ENCODE measurements around the gene TRIM32. TPM values are rescaled to one million over a fixed set of nuclear protein-coding genes. Genes with fewer than 3 reads are reported as not detected.

Gene TRIM32
- total RNA-seq, 1 donor from 2014 or later: 12.8 TPM

DNA sequence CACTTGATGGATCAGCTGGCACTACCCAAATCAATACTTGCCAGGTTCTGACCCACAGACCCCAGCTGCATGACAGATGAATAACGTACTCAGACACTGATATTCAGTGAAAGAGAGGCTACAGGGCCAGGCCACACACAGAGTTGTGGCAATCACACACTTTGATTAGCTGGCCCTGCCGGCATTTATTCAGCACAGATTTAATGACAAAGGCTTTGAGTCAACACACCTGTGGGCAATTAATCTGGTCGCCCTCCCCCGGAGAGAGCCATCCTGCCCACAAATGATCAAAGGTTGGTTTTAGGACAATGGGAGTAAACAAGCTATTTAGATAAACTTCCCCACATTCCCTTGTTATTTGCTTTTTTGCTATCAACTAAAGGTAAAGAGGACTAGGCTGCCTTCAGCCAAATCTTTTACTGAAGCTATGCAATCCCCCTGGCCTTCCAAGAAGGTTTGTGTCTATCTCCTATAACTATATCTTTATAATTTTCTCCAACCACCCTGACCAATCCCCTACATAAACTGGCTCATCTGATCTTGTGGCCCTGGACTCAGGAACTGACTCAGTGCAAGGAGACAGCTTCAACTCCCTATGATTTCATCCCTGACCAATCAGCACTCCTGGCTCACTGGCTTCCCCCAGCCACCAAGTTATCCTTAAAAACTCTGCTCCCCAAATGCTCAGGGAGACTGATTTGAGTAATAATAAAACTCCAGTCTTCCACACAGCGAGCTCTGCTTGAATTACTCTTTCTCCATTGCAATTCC lies 12.7 kb upstream of the TRIM32 start:
- TF ChIP-seq POLR2A (IDR thresholded peaks at IDR 0.05) (no peak), CTCF (IDR thresholded peaks at IDR 0.05) (no peak), POLR2AphosphoS5 (IDR thresholded peaks at IDR 0.05; ENCODE audit: insufficient read depth in 1 of 2, low read depth in 1 of 2) (no peak)
- Histone ChIP-seq H3K36me3 (no peaks in the 10 kb centered on the region), H3K9me3 (no peaks in the 10 kb centered on the region), H3K27me3 (no peaks in the 10 kb centered on the region), H3K4me1 (no peaks in the 10 kb centered on the region), H3K27ac (no peak overlapping the region), H3K4me3 (no peak overlapping the region)
- no peak for DNase-seq (ENCODE audit: extremely low spot score in 2 of 2)
- intact Hi-C loops (cut with DNase I): no loop called here

DNA sequence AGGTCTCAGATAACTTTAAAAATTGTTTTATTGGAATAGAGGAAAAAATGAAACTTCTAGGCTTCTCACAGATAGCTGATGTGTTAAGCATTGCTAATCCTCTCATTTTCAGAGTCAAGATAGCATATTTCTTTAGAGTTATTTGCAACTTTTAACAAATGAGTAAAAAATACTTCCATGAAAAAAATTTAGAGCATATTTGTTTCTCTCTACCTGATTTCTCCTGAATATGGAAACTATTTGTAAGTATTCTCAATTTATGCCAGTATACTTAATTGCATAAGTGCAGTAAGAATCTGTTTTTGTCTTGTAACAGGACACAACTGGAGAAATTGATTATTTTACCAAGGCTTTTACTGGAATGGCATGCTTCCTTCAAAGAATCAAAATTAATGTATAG lies 3.6 kb upstream of the TRIM32 start:
- Histone ChIP-seq H3K9me3 (no peaks in the 10 kb centered on the region), H3K4me3 (no peak overlapping the region), H3K4me1 (peaks cover 19% of the 10 kb centered on the region), H3K27ac (no peak overlapping the region), H3K36me3 (no peaks in the 10 kb centered on the region), H3K27me3 (no peaks in the 10 kb centered on the region)
- intact Hi-C loops (cut with DNase I): no loop called here
- DNase-seq (ENCODE audit: extremely low spot score in 2 of 2): no peak
- TF ChIP-seq POLR2A (IDR thresholded peaks at IDR 0.05) (no peak), CTCF (IDR thresholded peaks at IDR 0.05) (no peak), POLR2AphosphoS5 (IDR thresholded peaks at IDR 0.05; ENCODE audit: insufficient read depth in 1 of 2, low read depth in 1 of 2) (no peak)

DNA sequence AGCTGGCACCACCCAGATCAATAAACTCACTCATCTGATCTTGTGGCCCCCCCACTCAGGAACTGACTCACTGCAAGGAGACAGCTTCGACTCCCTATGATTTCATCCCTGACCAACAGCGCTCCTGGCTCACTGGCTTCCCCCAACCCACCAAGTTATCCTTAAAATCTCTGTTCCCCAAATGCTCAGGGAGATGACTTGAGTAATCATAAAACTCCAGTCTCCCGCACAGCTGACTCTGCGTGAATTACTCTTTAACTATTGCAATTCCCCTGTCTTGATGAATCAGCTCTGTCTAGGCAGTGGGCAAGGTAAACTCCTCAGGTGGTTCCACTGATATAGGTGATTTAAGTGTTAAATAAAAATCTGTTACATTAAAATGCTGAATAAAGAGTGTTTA lies 1.9 kb upstream of the TRIM32 start:
- Histone ChIP-seq H3K4me3 (no peak overlapping the region), H3K36me3 (no peaks in the 10 kb centered on the region), H3K27ac (no peak overlapping the region), H3K9me3 (no peaks in the 10 kb centered on the region), H3K4me1 (peaks cover 36% of the 10 kb centered on the region), H3K27me3 (no peaks in the 10 kb centered on the region)
- DNase-seq (ENCODE audit: extremely low spot score in 2 of 2): no peak
- intact Hi-C loops (cut with DNase I): no loop called here
- TF ChIP-seq CTCF (IDR thresholded peaks at IDR 0.05): no peak
- no peak for TF ChIP-seq POLR2AphosphoS5 (IDR thresholded peaks at IDR 0.05; ENCODE audit: insufficient read depth in 1 of 2, low read depth in 1 of 2)
- TF ChIP-seq POLR2A (IDR thresholded peaks at IDR 0.05): no peak

GRCh38 chr9:116686135-116686534 lies 970 bp upstream of the TRIM32 start:
- no peaks in the 10 kb centered on the region for H3K36me3 ChIP-seq
- DNase-seq (ENCODE audit: extremely low spot score in 2 of 2): no peak

More at GRCh38 chr9:116686135-116686534, 970 bp upstream of the TRIM32 start:
- no peak overlapping the region for H3K27ac ChIP-seq
- H3K9me3 ChIP-seq: no peaks in the 10 kb centered on the region
- peak overlapping the region in 1 of 2 donors; percentile 79 for H3K4me3 ChIP-seq
- intact Hi-C loops (cut with DNase I): no loop called here
- TF ChIP-seq POLR2AphosphoS5 (IDR thresholded peaks at IDR 0.05; ENCODE audit: insufficient read depth in 1 of 2, low read depth in 1 of 2): no peak
- no peak for TF ChIP-seq POLR2A (IDR thresholded peaks at IDR 0.05)
- no peak for TF ChIP-seq CTCF (IDR thresholded peaks at IDR 0.05)
- H3K4me1 ChIP-seq: peaks cover 38% of the 10 kb centered on the region
- no peaks in the 10 kb centered on the region for H3K27me3 ChIP-seq
